ENCODE measurements around the gene GPI.

DNA sequence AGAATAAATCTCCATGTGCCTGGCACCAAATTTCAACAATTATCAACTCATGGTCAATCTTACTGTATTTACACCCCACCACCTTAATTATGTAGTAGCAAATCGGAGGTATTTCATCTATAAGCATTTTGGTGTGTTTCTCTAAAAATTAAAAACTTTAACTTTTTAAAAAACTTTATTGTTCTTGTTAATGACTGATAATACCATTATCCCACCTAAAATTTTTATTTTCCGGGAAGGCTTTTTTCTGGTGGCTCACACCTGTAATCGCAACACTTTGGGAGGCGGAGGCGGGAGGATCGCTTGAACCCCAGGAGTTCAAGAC, 38.8 kb downstream of the GPI start:
- TF ChIP-seq, protein P1, sequence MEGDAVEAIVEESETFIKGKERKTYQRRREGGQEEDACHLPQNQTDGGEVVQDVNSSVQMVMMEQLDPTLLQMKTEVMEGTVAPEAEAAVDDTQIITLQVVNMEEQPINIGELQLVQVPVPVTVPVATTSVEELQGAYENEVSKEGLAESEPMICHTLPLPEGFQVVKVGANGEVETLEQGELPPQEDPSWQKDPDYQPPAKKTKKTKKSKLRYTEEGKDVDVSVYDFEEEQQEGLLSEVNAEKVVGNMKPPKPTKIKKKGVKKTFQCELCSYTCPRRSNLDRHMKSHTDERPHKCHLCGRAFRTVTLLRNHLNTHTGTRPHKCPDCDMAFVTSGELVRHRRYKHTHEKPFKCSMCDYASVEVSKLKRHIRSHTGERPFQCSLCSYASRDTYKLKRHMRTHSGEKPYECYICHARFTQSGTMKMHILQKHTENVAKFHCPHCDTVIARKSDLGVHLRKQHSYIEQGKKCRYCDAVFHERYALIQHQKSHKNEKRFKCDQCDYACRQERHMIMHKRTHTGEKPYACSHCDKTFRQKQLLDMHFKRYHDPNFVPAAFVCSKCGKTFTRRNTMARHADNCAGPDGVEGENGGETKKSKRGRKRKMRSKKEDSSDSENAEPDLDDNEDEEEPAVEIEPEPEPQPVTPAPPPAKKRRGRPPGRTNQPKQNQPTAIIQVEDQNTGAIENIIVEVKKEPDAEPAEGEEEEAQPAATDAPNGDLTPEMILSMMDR (IDR thresholded peaks at IDR 0.05): no peak
- TF ChIP-seq POLR2A (IDR thresholded peaks at IDR 0.05): no peak

All from uterus (tissue), 2 donors.